ENCODE measurements around the gene KRT6A.

DNA sequence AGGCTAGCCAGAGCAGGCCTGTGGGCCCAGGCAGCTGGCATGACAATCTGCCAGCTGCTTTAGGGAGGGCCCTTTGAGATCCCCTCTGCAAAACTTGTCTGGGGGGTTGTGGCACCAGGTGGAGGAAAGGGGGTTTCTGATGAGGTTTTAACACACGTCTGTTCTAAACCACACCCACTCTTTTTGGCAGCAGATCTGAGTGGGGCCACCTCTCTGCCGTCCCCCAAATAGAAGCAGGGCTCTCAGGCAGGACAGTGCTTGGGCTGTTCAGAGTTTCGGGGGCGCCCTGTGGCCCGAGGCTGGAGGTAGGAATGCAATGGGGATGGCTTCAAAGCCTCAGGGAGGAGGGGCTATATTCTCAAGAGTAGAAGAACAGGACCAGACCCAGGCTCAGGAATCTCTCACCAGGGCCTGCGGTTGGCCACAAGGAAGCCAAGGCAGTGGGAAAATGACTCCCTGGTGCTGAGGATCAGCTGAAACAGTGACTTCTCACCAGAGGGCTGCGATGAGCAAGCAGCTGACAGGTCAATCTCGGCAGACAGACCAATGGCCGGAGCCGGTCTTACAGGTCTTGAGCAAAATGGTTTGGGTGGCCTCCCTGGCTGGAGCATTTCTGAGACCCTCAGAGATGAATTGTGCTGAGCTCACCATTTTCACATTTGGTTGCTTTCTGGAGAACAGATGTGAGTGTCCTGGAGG lies 28.7 kb upstream of the KRT6A start:
- TF ChIP-seq POLR2A (IDR thresholded peaks at IDR 0.05; ENCODE audit: low read length) (no peak), GATA1 (IDR thresholded peaks at IDR 0.05; ENCODE audit: low read depth, low read length) (no peak)

Measured in erythroblast (primary cell).